GM12878 (cell line): Measurements from ENCODE around the gene LYZL1.

Source experiments
- EZH2 ChIP-seq: IDR thresholded peaks from 2 replicates; pipeline ENCODE4 v1.6.1; 2012; ENCODE audit warnings: low read depth, mild to moderate bottlenecking, control low read depth, inconsistent platforms, low read length, borderline replicate concordance; ENCODE audit not compliant: control insufficient read depth
- GABPA ChIP-seq: IDR thresholded peaks from 2 replicates; pipeline ENCODE4 v1.6.1; 2014; ENCODE audit warnings: antibody characterized with exemption, low read depth, mild to moderate bottlenecking, inconsistent platforms
- JUNB ChIP-seq: IDR thresholded peaks from 2 replicates; pipeline ENCODE4 v1.6.1; 2016; ENCODE audit warnings: antibody characterized with exemption, mild to moderate bottlenecking
- MAX ChIP-seq: IDR thresholded peaks from 2 replicates; pipeline ENCODE4 v1.6.1; 2012; ENCODE audit warnings: low read depth, low read length, improper control_type of control experiment

DNA sequence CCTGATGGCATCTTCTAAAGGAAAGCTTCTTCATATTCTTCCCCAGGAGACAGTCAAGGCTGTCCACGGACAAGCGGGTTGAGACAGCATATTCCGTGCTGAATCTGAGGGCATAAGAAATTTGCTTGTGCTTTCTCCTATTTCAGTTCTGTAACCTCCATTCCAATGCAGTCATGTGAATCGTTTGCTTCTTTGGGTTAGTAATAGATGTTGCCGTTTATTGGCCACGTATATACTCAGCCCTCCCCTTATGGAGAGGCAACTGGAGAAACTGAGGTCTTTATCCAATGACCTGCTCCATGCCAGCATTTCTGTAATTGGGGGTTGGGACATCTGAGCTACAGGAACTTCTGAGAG lies 38.9 kb downstream of the LYZL1 start:
- TF ChIP-seq MAX (no peak), EZH2 (no peak), JUNB (no peak), GABPA (no peak)
